WTC11 (cell line): ENCODE measurements around the gene ACY1. TPM values are rescaled to one million over a fixed set of nuclear protein-coding genes. Genes with fewer than 3 reads are reported as not detected.
A peak's percentile ranks its signal among the peaks of the same experiment; 100 is the strongest.

ENCODE experiments used
- ATAC-seq: fragments of 200-7000 bp; cut with Tn5 transposase; 2 replicates; pipeline ENCODE4 v1.10.0; 2021; ENCODE audit warnings: mild to moderate bottlenecking, moderate library complexity
- CTCF ChIA-PET: fragments of 300-600 bp; sonication (Branson Sonifier 250); formaldehyde crosslinking; loops from one replicate; lab custom pipeline; 2021; ENCODE audit warnings: antibody characterized with exemption; lab: Charles Lee
- POLR2A ChIA-PET: fragments of 350-600 bp; sonication (Branson Sonifier 250); formaldehyde crosslinking; loops from one replicate; lab custom pipeline; 2021; ENCODE audit warnings: antibody characterized with exemption; lab: Charles Lee
- DNase-seq: peaks from one replicate; pipeline ENCODE4 v3.0.0; 2021; ENCODE audit warnings: low spot score
- H3K27ac Mint-ChIP-seq: 2 replicates; pipeline ENCODE4 v1.8.0; 2021; ENCODE audit warnings: mixed read lengths
- H3K27me3 Mint-ChIP-seq: 2 replicates; pipeline ENCODE4 v1.8.0; 2021; ENCODE audit warnings: low read depth, mild to moderate bottlenecking, moderate library complexity, mixed read lengths
- H3K36me3 Mint-ChIP-seq: 2 replicates; pipeline ENCODE4 v1.8.0; 2021; ENCODE audit warnings: mixed read lengths
- H3K4me1 Mint-ChIP-seq: 2 replicates; pipeline ENCODE4 v1.8.0; 2022; ENCODE audit warnings: mixed read lengths
- H3K4me3 Mint-ChIP-seq: 2 replicates; pipeline ENCODE4 v1.8.0; 2021; ENCODE audit warnings: mild to moderate bottlenecking, moderate library complexity, mixed read lengths
- H3K9me3 Mint-ChIP-seq: 2 replicates; pipeline ENCODE4 v1.8.0; 2021; ENCODE audit warnings: mixed read lengths
- AR ChIP-seq: fragments of 250-450 bp; sonication (Bioruptor Pico); IDR thresholded peaks from 2 replicates; pipeline ENCODE4 v1.9.0; 2021; ENCODE audit warnings: mild to moderate bottlenecking
- ATF6 ChIP-seq: sonication (generic); formaldehyde crosslinking; IDR thresholded peaks from 2 replicates; pipeline ENCODE4 v1.8.1; 2023; ENCODE audit warnings: mild to moderate bottlenecking, missing genetic modification reagents
- CTCF ChIP-seq: fragments of 200-600 bp; IDR thresholded peaks from 2 replicates; pipeline ENCODE4 v1.8.0; 2022; ENCODE audit warnings: antibody characterized with exemption
- EMX1 ChIP-seq: fragments of 250-450 bp; sonication (Bioruptor Pico); IDR thresholded peaks from 2 replicates; pipeline ENCODE4 v1.8.0; 2021; ENCODE audit warnings: mild to moderate bottlenecking
- FOXK1 ChIP-seq: sonication (generic); formaldehyde crosslinking; IDR thresholded peaks from 2 replicates; pipeline ENCODE4 v1.8.0; 2022; ENCODE audit warnings: mild to moderate bottlenecking, moderate library complexity, missing genetic modification reagents
- GTF2I ChIP-seq: fragments of 250-450 bp; sonication (Bioruptor Pico); conservative IDR thresholded peaks from 2 replicates; pipeline ENCODE4 v1.4.0; 2021; ENCODE audit warnings: mild to moderate bottlenecking
- JUN ChIP-seq: sonication (generic); formaldehyde crosslinking; IDR thresholded peaks from 2 replicates; pipeline ENCODE4 v1.8.0; 2023; ENCODE audit warnings: mild to moderate bottlenecking, missing genetic modification reagents
- MXD4 ChIP-seq: fragments of 250-450 bp; sonication (Bioruptor Pico); IDR thresholded peaks from 2 replicates; pipeline ENCODE4 v1.8.0; 2021; ENCODE audit warnings: mild to moderate bottlenecking, moderate library complexity, borderline replicate concordance
- MYBL2 ChIP-seq: sonication (generic); formaldehyde crosslinking; IDR thresholded peaks from 2 replicates; pipeline ENCODE4 v1.8.1; 2023; ENCODE audit warnings: mild to moderate bottlenecking, moderate library complexity, missing genetic modification reagents
- PRRX2 ChIP-seq: fragments of 250-450 bp; sonication (Bioruptor Pico); IDR thresholded peaks from 2 replicates; pipeline ENCODE4 v1.8.0; 2021; ENCODE audit warnings: mild to moderate bottlenecking
- SMAD3 ChIP-seq: sonication (generic); formaldehyde crosslinking; IDR thresholded peaks from 2 replicates; pipeline ENCODE4 v1.8.0; 2022; ENCODE audit warnings: missing genetic modification reagents, mild to moderate bottlenecking, borderline replicate concordance
- SOX15 ChIP-seq: fragments of 250-450 bp; sonication (Bioruptor Pico); IDR thresholded peaks from 2 replicates; pipeline ENCODE4 v1.9.0; 2021; ENCODE audit warnings: mild to moderate bottlenecking
- TP53 ChIP-seq: sonication (generic); formaldehyde crosslinking; IDR thresholded peaks from 2 replicates; pipeline ENCODE4 v1.8.1; 2023; ENCODE audit warnings: mild to moderate bottlenecking, missing genetic modification reagents
- ZNF121 ChIP-seq: sonication (generic); formaldehyde crosslinking; IDR thresholded peaks from 2 replicates; pipeline ENCODE4 v1.8.0; 2023; ENCODE audit warnings: missing genetic modification reagents
- ZNF232 ChIP-seq: sonication (generic); formaldehyde crosslinking; IDR thresholded peaks from 2 replicates; pipeline ENCODE4 v1.8.0; 2022; ENCODE audit warnings: mild to moderate bottlenecking, missing genetic modification reagents
- ZNF532 ChIP-seq: fragments of 250-450 bp; sonication (Bioruptor Pico); IDR thresholded peaks from 2 replicates; pipeline ENCODE4 v1.9.0; 2021; ENCODE audit warnings: mild to moderate bottlenecking, borderline replicate concordance
- ZNF671 ChIP-seq: fragments of 250-450 bp; sonication (Bioruptor Pico); IDR thresholded peaks from 2 replicates; pipeline ENCODE4 v1.8.0; 2021; ENCODE audit warnings: mild to moderate bottlenecking
- total RNA-seq: library from RNA; stranded (reverse); gene quantifications from 3 replicates; pipeline ENCODE4 v1.2.3, GENCODE V29; 2021
- TF ChIP-seq, protein P1 (sequence below): sonication (generic); formaldehyde crosslinking; conservative IDR thresholded peaks from 2 replicates; pipeline ENCODE4 v1.8.1; 2022; ENCODE audit warnings: mild to moderate bottlenecking, missing genetic modification reagents
- TF ChIP-seq, protein P2 (sequence below): fragments of 250-450 bp; sonication (Bioruptor Pico); IDR thresholded peaks from 2 replicates; pipeline ENCODE4 v1.9.0; 2021; ENCODE audit warnings: mild to moderate bottlenecking
- TF ChIP-seq, protein P3 (sequence below): sonication (generic); formaldehyde crosslinking; IDR thresholded peaks from 2 replicates; pipeline ENCODE4 v1.8.1; 2022; ENCODE audit warnings: low read depth, missing genetic modification reagents, borderline replicate concordance
- TF ChIP-seq, protein P4 (sequence below): sonication (generic); formaldehyde crosslinking; IDR thresholded peaks from 2 replicates; pipeline ENCODE4 v1.8.1; 2023; ENCODE audit warnings: mild to moderate bottlenecking, missing genetic modification reagents, moderate library complexity

The ACY1 gene
- total RNA-seq, 1 experiment from 2014 or later, result 53.8 TPM

DNA sequence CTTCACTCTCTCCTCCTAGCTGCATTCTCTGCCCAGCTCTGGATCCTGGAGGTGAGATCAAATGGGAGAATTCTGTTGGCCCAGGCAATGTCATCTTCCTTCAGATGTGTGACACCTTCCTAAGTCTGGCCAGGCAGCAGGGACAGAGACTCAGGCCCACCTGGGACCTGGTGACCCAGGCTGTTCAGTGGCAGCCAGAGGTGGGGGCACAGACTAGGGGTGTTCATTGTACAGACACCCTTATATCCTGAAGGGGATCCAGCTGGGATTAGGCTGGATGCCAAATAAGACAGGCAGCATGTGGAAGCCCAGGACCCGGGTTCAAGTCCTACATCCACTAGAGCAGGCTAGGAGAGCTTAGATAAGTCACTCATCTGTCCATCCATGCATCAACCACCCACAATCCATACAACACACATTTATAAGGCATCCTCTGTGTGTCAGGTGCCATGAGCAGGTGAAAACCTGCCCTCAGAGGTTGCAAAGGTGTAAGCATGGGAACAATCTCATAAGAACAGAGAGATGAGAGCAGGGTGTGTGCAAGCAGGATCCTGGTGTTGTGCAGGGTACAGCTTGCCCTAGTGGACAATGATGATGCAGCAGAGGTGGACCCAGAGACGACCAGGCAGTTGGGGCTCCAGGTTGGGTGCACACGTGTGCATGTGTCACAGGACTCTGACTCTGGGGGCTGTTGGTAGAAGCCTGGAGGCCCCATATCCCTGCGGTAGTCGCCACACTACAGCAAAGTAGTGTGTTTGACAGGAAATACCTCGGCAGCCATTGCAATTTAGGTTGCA is 30.7 kb downstream of the ACY1 start (continued):
- TF ChIP-seq, protein P1, sequence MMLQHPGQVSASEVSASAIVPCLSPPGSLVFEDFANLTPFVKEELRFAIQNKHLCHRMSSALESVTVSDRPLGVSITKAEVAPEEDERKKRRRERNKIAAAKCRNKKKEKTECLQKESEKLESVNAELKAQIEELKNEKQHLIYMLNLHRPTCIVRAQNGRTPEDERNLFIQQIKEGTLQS (CRISPR knock-in tag), result no peak
- TF ChIP-seq PRRX2 (CRISPR knock-in tag) (no peak), GTF2I (no peak), SMAD3 (CRISPR knock-in tag) (no peak), JUN (CRISPR knock-in tag) (no peak), EMX1 (CRISPR knock-in tag) (no peak), TP53 (CRISPR knock-in tag) (no peak), ZNF532 (CRISPR knock-in tag) (no peak), FOXK1 (CRISPR knock-in tag) (no peak), ATF6 (no peak), ZNF232 (no peak)
- TF ChIP-seq, protein P2, sequence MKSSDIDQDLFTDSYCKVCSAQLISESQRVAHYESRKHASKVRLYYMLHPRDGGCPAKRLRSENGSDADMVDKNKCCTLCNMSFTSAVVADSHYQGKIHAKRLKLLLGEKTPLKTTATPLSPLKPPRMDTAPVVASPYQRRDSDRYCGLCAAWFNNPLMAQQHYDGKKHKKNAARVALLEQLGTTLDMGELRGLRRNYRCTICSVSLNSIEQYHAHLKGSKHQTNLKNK, result no peak
- TF ChIP-seq, protein P3, sequence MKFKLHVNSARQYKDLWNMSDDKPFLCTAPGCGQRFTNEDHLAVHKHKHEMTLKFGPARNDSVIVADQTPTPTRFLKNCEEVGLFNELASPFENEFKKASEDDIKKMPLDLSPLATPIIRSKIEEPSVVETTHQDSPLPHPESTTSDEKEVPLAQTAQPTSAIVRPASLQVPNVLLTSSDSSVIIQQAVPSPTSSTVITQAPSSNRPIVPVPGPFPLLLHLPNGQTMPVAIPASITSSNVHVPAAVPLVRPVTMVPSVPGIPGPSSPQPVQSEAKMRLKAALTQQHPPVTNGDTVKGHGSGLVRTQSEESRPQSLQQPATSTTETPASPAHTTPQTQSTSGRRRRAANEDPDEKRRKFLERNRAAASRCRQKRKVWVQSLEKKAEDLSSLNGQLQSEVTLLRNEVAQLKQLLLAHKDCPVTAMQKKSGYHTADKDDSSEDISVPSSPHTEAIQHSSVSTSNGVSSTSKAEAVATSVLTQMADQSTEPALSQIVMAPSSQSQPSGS, result no peak
- TF ChIP-seq, protein P4, sequence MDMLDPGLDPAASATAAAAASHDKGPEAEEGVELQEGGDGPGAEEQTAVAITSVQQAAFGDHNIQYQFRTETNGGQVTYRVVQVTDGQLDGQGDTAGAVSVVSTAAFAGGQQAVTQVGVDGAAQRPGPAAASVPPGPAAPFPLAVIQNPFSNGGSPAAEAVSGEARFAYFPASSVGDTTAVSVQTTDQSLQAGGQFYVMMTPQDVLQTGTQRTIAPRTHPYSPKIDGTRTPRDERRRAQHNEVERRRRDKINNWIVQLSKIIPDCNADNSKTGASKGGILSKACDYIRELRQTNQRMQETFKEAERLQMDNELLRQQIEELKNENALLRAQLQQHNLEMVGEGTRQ (CRISPR knock-in tag), result no peak

DNA sequence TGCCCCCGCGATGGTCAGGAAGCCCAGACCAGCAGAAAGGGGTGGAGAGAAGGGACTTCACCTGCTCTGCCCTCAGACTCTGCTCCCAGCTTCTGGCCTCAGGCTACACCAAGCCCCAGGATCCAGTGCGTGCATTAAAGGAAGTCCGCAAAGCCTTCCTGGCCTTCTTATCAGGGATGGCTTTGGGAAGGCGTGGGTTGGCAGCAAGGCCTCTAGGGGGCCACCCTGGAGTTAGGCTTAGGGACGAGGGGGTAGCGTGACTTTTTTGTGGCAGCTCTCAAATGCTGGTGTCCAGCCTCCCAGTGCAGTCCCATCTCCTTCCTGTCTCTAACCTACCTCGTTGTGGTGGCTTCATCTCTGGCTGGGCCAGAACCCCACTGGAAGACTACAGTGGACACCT is 31.3 kb downstream of the ACY1 start:
- Mint-ChIP-seq H3K36me3 (no peaks in the 10 kb centered on the region), H3K27ac (0 out of 2 replicates have a peak overlapping the region, but pooled peaks have one; percentile 15), H3K27me3 (no peaks in the 10 kb centered on the region; the same call in 1 of the 2 replicates), H3K9me3 (no peaks in the 10 kb centered on the region), H3K4me3 (no peak overlapping the region), H3K4me1 (peaks cover 5% of the 10 kb centered on the region; the same call in 1 of the 2 replicates)
- ATAC-seq (peak; percentile 92), DNase-seq (peak; percentile 66)
- ChIA-PET CTCF (interaction anchor here (0.7 to 13.0 kb wide), 22 partner anchors 8 to 374 kb away, joined by 3 to 138 read pairs (median 6); partner anchors contain the start of genes ABHD14B, DUSP7 and RPL29), POLR2A (no interaction called here)
- no peak for TF ChIP-seq ZNF121 (CRISPR knock-in tag)
- no peak for TF ChIP-seq CTCF
- TF ChIP-seq ZNF671 (CRISPR knock-in tag), result no peak
- TF ChIP-seq MXD4 (CRISPR knock-in tag), result no peak
- TF ChIP-seq MYBL2 (CRISPR knock-in tag), result no peak
- no peak for TF ChIP-seq AR (CRISPR knock-in tag)
- TF ChIP-seq SOX15 (CRISPR knock-in tag), result no peak
